Measurements from ENCODE around the gene RRP9. TPM values are rescaled to one million over a fixed set of nuclear protein-coding genes. Genes with fewer than 3 reads are reported as not detected.

The RRP9 gene
- total RNA-seq, 3 donors from 2014 or later (not counting 1 experiment from before 2014, with no cell fraction given) = 11.2 to 13.0 (median 12.7) TPM

DNA sequence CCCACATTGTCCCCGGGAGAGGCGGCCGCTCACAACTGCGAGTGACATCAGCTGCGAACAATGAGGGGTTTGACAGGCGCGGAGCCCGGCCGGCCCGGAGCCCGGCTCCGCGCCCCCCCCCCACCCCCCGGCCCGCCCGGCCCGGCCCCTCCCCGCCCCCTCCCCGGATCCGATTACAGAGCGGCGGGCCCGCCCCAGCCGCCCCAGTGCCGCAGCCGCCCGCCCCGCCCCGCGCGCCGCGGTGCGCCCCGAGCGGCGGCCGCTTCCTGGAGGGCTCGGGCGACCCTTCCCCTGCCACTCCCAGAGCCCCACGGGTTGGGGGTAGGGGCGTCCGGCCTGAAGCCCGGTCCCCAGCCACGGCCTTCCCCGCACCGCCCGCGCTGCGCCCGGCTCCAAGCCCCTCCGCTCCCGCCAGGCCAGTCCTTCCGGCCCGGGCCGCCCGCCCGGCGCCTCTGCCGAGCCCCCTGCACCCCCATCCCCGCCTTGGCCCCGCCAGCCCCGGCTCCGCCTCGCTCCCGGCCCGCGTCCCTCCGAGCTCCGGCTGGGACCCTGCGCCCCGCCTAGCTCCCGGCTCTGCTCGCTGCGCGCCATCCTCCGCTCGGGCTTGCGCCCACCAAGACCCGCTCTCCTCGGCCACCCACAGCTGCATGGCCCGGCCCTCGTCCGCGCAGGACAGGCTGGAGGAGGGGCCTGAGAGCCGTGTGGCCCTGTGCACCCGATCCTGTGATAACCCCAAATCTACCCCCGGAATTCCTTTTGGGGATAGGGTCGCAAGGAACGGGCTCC lies 25.9 kb upstream of the RRP9 start, which contains the start of gene PCBP4:
Gene PCBP4, minus strand, starts transcription at position 71 of the 786 bp plus-strand sequence. CDS start 6,214 bp downstream, outside the sequence.
- Mint-ChIP-seq H3K9me3 (no peaks in the 10 kb centered on the region), H3K36me3 (no peaks in the 10 kb centered on the region), H3K27ac (peak within 1 kb of the TSS in 1 of 2 donors; percentile 85), H3K4me1 (peaks cover 0 to 30% of the 10 kb centered on the region in 2 donors), H3K27me3 (ENCODE audit: low read depth in 2 of 2) (peaks cover 0 to 6% of the 10 kb centered on the region in 2 donors), H3K4me3 (peak within 1 kb of the TSS; percentile 95)
- H3K27ac ChIP-seq (ENCODE audit: low read length) = no peak within 1 kb of the TSS
- ATAC-seq (peak; percentile 63 to 77 (median 77)), DNase-seq (peak in 1 of 2 donors; percentile 62)
- no peaks in the 10 kb centered on the region for H3K9me3 ChIP-seq (ENCODE audit: control insufficient read depth, insufficient read depth, low read length)
- TF ChIP-seq CTCF (IDR thresholded peaks at IDR 0.05) = no peak
- peak within 1 kb of the TSS; percentile 47 for H3K4me3 ChIP-seq (ENCODE audit: low read length)
- peaks cover 18% of the 10 kb centered on the region for H3K4me1 ChIP-seq (ENCODE audit: control insufficient read depth, insufficient read depth, low read length)
- H3K36me3 ChIP-seq (ENCODE audit: control insufficient read depth, insufficient read depth, low read length) = no peaks in the 10 kb centered on the region
- WGBS (ENCODE audit: insufficient coverage) = under 1% methylated on average over 75 of the region's 90 CpGs
- peaks cover 3% of the 10 kb centered on the region for H3K27me3 ChIP-seq (ENCODE audit: control insufficient read depth, insufficient read depth, low read length)
- intact Hi-C loops (cut with micrococcal nuclease) = no loop called here

GRCh38 chr3:51966922-51967383 lies 25.2 kb upstream of the RRP9 start:
- WGBS (ENCODE audit: insufficient coverage) = 7% methylated on average over 33 of the region's 33 CpGs
- Mint-ChIP-seq H3K27ac (peak overlapping the region in 1 of 2 donors; percentile 69), H3K9me3 (no peaks in the 10 kb centered on the region), H3K27me3 (ENCODE audit: low read depth in 2 of 2) (peaks cover 0 to 6% of the 10 kb centered on the region in 2 donors), H3K4me3 (peak overlapping the region; percentile 79), H3K4me1 (peaks cover 0 to 30% of the 10 kb centered on the region in 2 donors), H3K36me3 (no peaks in the 10 kb centered on the region)
- peaks cover 3% of the 10 kb centered on the region for H3K27me3 ChIP-seq (ENCODE audit: control insufficient read depth, insufficient read depth, low read length)
- H3K4me3 ChIP-seq (ENCODE audit: low read length) = peak overlapping the region; percentile 47
- DNase-seq = no peak
- peak; percentile 60 to 77 (median 73) for ATAC-seq
- peaks cover 18% of the 10 kb centered on the region for H3K4me1 ChIP-seq (ENCODE audit: control insufficient read depth, insufficient read depth, low read length)
- no peak overlapping the region for H3K27ac ChIP-seq (ENCODE audit: low read length)
- no peaks in the 10 kb centered on the region for H3K36me3 ChIP-seq (ENCODE audit: control insufficient read depth, insufficient read depth, low read length)
- intact Hi-C loops (cut with micrococcal nuclease) = no loop called here
- no peaks in the 10 kb centered on the region for H3K9me3 ChIP-seq (ENCODE audit: control insufficient read depth, insufficient read depth, low read length)
- no peak for TF ChIP-seq CTCF (IDR thresholded peaks at IDR 0.05)

GRCh38 chr3:51966486-51966885 lies 24.8 kb upstream of the RRP9 start:
- intact Hi-C loops (cut with micrococcal nuclease) = no loop called here
- H3K9me3 Mint-ChIP-seq = no peaks in the 10 kb centered on the region
- no peak for ATAC-seq
- peaks cover 0 to 30% of the 10 kb centered on the region in 2 donors for H3K4me1 Mint-ChIP-seq
- no peaks in the 10 kb centered on the region for H3K9me3 ChIP-seq (ENCODE audit: control insufficient read depth, insufficient read depth, low read length)
- peak overlapping the region; percentile 79 for H3K4me3 Mint-ChIP-seq
- peaks cover 3% of the 10 kb centered on the region for H3K27me3 ChIP-seq (ENCODE audit: control insufficient read depth, insufficient read depth, low read length)
- peak overlapping the region in 1 of 2 donors; percentile 69 for H3K27ac Mint-ChIP-seq
- H3K4me3 ChIP-seq (ENCODE audit: low read length) = peak overlapping the region; percentile 47
- 96% methylated on average over 4 of the region's 5 CpGs for WGBS (ENCODE audit: insufficient coverage)
- H3K4me1 ChIP-seq (ENCODE audit: control insufficient read depth, insufficient read depth, low read length) = peaks cover 18% of the 10 kb centered on the region
- H3K36me3 ChIP-seq (ENCODE audit: control insufficient read depth, insufficient read depth, low read length) = no peaks in the 10 kb centered on the region
- H3K36me3 Mint-ChIP-seq = no peaks in the 10 kb centered on the region
- peaks cover 0 to 6% of the 10 kb centered on the region in 2 donors for H3K27me3 Mint-ChIP-seq (ENCODE audit: low read depth in 2 of 2)
- no peak for DNase-seq
- TF ChIP-seq CTCF (IDR thresholded peaks at IDR 0.05) = no peak
- H3K27ac ChIP-seq (ENCODE audit: low read length) = no peak overlapping the region
